HG03175 (cell line): ENCODE data around the gene HSF4.
"Not testable (repeated sequence)": the region's sequence is repeated elsewhere in the genome, so short reads cannot be mapped to it uniquely, and the experiment has no call there.

Experiments
- ATAC-seq: cut with Tn5 transposase; IDR thresholded peaks from one replicate; pipeline ENCODE4 v1.9.1; 2021; ENCODE audit warnings: mild to moderate bottlenecking, moderate library complexity; ENCODE audit not compliant: unreplicated experiment

HSF4 gene

GRCh38 chr16:67164599-67165061 is at the start of gene HSF4:
HSF4 (plus strand) TSS chr16:67164745; CDS start chr16:67164812, 67 bp downstream.
- ATAC-seq = no peak

DNA sequence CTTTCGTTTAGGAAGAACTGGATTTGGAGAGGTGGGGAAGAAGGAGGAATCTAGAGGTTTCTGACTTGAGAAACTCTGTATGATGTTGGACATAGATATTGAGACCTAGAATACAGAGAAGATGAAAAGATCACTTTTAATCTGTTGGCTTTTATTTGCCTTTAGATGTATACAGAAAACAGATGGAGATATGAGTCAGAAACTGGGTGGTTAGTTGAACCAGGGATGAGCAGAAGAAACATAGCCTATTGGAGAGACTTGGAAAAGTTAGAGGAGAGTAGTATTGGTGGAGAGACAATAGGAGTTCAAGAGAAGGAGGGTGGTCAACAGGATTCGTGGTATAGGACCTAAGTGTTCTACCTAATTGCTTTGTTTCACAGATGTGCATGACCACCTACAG is 49.8 kb upstream of the HSF4 start:
- ATAC-seq = no peak

GRCh38 chr16:67115639-67116038 is 48.9 kb upstream of the HSF4 start:
- ATAC-seq = no peak

DNA sequence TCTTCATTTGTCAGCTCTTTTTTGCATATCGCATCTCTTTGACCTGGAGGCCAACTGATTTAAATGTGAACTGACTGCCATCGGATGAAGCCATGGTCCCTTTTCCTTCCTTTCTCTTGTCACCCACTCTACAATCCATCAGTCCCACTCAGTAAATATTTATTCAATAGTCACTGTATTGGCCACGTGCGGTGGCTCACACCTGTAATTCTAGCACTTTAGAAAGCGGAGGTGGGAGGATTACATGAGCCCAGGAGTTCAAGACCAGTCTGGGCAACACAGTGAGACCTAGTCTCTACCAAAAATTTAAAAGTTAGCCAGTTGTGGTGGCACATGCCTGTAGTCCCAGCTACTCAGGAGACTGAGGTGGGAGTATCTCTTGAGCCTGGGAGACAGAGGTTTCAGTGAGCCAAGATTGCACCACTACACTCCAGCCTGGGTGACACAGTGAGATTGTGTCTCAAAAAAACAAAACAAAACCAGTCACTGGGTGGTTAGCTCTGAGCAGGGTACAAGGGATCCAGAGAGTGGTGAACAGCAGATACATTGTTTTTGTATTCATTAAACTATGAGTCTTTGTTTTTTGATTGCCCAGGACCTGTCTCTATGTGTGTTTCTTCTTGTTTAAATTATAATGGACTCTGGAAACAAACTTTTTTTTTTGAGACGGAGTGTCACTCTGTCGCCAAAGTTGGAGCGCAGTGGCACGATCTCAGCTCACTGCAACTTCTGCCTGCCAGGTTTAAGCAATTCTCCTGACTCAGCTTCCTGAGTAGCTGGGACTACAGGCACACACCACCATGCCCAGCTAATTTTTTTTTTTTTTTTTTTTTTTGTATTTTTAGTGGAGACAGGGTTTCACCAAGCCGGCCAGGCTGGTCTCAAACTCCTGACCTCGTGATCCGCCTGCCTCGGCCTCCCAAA is 47.9 kb upstream of the HSF4 start:
- ATAC-seq = no peak

GRCh38 chr16:67117716-67118115 is 46.8 kb upstream of the HSF4 start:
- ATAC-seq = no peak

DNA sequence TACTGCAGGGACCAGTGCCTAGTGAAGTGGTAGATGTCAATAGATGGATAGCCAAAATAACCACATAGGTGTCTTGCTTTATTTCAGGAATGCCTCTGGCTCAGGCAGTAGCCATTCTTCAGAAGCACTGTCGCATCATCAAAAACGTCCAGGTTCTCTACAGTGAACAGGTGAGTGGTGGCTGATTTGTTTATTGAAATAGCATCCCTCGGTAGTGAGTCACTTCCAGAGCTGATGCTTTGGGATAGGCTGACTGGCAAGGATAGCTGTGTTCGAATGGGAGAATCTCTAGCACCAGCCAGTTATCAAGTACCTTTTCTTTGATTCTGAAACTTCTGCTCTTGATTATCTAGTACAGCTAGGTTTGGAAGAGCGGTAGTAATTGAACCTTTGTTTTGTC is 44.5 kb upstream of the HSF4 start:
- ATAC-seq = no peak

DNA sequence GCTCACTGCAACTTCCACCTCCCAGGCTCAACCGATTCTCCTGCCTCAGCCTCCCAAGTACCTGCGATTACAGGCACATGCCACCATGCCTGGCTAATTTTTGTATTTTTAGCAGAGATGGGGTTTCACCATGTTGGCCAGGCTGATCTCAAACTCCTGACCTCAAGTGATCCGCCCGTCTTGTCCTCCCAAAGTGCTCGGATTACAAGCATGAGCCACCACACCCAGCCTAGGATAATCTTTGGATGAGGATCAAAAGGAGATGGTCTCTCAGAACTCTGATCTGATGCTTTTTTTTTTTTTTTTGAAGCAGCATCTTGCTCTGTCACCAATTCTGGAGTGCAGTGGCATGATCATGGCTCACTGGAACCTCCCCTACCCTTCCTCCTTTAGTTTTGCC is 41.7 kb upstream of the HSF4 start:
- not testable (repeated sequence) for ATAC-seq

DNA sequence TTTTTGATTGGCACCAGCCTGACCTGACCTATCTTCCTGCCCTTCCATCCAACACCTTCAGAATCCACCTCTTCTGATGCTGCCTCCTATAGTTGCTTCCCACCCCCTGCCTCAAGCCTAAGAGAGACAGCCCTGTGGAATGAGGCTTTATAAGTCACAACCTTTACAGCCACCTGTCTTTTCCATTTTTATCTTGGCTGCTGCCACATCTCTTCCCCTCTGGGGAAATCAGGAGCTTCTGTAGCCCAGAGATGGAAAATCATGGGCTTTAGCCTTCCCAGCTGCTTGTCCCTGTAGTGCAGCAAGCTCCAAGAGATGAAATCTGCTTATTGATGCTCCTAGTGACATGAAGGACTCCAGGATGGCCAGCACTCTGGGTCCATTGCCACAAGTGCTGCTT is 36.1 kb upstream of the HSF4 start:
- no peak for ATAC-seq

DNA sequence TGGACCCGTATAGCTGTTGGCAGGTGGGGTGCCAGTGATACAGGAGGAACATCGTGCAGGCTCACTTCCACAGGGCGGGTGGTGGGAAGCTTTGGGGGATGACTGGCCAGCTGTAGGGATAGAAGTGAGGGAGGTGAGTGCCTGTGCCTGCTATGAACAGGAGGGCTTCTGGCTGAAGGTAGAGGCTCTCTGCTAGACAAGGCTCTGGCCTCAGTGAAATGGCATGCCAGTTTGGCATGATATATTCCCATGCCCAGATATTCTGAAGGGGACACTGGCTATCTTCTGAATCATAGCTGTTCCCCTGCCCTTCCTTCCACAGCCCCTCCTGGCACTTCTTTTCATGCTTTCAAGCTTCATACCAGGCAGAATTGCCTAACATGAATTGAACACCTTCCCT is 35.7 kb upstream of the HSF4 start:
- ATAC-seq = no peak

DNA sequence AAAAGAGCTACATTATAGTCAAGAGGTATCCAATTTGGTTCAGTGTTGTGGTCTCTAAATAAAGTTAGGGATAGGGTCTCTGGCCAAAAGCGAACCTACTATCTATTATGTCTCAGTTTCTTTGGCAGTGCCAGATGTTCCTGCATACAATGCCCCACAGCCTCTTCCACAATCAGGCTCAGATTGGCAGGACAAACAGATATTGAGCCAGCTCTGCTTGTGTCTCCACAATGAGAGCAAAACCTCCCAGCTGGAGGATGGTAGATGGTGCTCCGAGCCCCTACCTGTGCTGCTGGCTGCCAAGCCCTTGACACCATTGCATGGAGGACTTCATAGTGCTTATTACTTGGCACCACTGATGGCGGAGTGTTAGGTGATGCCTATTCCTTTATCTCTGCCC is 35.1 kb upstream of the HSF4 start:
- ATAC-seq = no peak

DNA sequence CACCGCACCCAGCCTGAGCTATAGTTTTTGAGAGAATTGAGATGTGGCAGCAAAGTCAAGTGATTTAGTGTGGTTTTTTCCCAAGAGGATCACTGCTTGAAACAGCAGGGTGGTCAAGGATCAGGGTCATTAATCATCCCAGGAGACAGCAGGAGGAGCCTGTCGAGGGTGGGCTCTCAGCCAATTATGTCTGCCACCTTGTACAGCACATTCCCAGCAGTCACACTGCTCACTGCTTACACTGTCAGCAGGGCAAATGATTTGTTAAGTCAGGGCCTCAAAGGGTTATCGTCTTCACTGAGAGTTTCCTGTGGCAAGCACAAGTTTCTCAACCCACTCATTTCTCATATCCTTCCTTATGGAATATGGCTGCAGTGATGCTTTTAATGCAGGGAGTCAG is 26.9 kb upstream of the HSF4 start:
- ATAC-seq = no peak

- ATAC-seq = no peak
Observed at GRCh38 chr16:67141391-67141790, 23.2 kb upstream of the HSF4 start.

- ATAC-seq = no peak
Observed at GRCh38 chr16:67142342-67142741, 22.2 kb upstream of the HSF4 start.

DNA sequence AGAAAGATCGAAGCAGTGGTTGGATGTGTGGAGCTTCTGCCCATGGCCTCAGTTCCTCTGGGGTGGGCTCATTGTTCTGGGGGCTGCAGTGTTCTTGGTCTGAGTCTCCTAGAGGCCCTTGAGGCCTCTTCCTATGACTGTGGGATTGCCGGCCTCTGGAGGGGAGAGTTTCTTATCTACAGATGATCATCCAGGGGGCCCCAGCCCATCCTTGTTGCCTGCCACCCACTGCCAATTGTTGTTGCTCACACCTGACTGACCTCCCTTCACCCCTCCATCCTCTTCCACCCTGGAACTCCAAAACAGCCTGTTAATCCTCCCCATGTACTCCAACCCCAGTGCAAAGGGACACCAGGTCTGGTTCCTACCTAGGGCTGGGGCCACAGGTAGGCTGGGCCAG is 19.6 kb upstream of the HSF4 start:
- no peak for ATAC-seq

DNA sequence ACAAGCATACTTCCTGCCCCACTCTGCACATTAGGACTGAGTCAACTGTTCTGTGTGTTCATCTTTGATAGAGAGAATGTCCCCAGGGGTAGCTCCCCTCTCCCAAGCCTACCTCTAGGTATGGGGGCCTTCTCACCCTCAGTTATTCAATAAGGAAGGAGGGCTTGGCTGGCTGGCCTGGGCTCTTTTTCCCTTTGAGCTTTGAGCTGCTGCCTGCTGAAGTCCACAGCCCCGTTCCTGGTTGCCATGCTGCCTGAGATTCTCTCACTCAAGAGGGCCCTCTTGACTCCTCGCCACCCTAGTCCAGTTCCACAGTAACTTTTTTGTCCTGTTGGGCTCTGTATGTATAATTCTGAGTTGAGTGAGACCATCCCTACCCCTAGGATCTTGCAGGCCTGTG is 18.8 kb upstream of the HSF4 start:
- no peak for ATAC-seq

DNA sequence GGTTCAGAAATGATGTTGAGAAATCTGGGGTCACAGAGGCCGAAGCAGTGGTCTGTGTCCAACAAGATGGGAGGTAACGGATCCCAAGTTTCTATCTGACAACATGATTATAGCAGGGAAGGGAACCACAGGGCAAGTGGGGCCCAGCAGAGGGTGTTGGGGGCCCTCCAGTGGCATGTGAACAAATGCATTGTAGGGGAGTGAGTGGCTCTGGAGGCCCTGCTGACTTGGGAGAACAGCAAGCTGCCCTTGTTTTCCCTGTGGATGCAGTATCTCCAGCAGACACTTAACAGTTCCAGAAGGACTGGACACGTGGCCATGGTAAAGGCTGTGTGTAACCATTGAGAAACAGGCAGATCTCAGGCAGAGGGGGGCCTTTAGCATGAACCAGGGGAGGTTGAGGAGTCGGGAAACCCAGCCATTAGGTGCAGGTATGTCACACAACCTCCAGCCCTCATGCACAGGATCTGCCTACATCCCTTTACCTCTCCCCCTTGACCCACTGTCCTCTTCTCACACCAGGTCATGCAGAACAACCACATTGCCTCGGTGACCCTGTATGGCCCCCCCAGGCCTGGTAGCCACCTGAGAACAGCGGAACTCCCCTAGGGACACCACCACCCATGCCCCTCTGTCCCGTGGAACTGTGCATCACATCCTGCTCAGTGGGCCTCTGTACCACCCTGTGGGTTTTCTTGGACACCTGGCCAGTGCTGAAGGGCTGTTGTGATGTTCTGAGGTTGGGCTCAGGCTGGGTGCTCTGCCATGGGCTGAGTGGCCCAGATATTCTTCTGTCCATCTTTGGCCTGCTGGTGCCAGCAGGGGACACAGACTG is 17.8 kb upstream of the HSF4 start:
- no peak for ATAC-seq

DNA sequence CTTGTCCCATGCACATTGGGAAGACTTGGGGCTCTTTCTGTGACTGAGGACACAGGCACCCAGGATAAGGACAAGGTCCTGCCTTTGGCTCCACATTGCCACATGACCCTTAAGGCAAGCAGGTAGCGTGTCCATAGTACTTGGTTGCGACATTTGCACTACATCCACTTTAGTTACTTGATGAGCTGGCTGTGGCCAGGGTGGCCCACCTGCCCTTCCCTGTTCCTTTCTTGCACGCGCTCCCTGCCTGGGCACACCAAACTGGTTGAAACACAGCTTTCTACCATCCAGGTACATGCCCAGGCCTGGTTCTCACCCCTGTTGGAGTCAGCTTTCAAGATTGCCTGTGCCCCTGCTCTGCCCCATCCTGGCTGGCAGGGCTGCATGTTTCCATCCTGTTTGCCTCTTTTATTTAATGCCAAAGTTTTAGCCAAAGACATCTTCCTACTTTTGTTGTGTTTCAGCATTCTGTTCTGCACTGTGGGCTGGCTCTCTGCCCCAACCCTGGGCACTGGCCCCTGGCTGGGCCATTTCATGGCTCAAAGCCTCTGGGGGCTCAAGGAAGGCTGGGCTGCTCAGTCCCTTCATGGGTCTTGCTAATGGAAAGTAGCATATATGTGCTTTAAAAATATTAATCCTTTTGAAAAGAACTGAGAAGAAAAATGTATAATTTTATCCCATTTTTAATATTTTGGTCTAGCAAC is 17.0 kb upstream of the HSF4 start:
- ATAC-seq = no peak

GRCh38 chr16:67148221-67148620 is 16.3 kb upstream of the HSF4 start:
- ATAC-seq = no peak

GRCh38 chr16:67148656-67149275 is 15.8 kb upstream of the HSF4 start:
- ATAC-seq = no peak

DNA sequence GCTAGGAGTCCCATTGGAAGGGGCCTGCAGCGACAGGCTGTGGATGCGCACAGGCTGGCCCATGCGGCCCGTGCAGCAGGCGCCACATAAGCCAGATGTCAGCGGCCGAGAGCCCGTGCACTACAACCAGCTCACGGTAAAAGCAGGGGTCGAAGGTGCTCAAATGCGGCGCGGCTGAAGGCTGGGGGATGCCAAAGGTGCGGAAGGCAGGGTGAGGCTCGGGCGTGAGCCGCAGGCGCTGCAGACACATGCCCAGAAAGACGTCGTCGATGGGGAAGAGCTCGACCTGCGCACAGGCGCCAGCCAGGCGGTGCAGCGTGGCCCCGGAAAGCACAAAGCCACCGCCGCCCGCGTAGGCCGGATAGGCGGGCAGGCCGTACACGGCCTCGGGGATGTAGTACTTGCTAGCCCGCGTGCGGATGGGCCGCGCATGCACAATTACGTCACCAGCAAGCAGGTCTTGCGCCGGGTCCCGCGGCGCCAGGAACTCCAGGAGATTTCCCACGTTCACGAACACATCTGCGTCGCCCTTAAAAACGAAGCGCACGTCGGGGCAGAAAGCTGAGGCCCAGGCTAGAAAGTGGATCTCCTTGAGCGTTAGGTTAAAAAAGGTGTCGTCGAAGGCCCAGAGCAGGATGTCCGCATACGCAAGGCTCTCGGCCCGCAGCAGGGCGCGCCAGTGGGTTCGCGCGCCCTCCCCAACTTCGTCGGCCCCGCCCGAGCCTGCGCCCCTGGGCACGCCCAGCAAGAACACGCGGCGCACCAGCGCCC is 15.1 kb upstream of the HSF4 start:
- no peak for ATAC-seq
